ENCODE measurements around the gene GCN1. TPM values are rescaled to one million over a fixed set of nuclear protein-coding genes. Genes with fewer than 3 reads are reported as not detected.
A peak's percentile ranks its signal among the peaks of the same experiment; 100 is the strongest.

The GCN1 gene
- polyA plus RNA-seq, 2 of the 4 experiments (the other 2 are of a cell fraction): 43.2 to 64.1 TPM

DNA sequence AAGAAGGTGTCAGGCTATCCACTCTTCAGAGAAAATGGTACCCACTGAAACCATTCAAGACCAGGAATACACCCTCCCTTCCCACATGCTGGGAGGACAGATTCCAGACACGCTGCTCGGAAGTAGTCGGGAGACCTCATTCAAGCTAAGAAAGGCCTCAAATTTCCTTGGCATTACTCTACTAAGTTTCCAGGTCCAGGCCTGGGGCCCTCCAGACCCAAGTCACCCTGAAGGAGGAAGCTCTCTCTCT is 33.5 kb upstream of the GCN1 start:
- H3K4me1 ChIP-seq: peaks cover 85% of the 10 kb centered on the region
- TF ChIP-seq, protein P1, sequence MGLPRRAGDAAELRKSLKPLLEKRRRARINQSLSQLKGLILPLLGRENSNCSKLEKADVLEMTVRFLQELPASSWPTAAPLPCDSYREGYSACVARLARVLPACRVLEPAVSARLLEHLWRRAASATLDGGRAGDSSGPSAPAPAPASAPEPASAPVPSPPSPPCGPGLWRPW (IDR thresholded peaks at IDR 0.05): no peak
- ChIA-PET POLR2A (interaction anchor here (0.8 to 9.0 kb wide), 7 partner anchors 11 to 89 kb away, joined by 3 to 220 read pairs (median 13); partner anchors contain the start of genes PXN, RNU4-1, RNU4-2 and RPLP0), CTCF (interaction anchor here (0.6 to 18.0 kb wide), 22 partner anchors 9 to 240 kb away, joined by 3 to 1367 read pairs (median 4); partner anchors contain the start of genes PXN, RNU4-1, RNU4-2 and RPLP0)
- ATAC-seq: no peak
- H3K9me3 ChIP-seq: no peaks in the 10 kb centered on the region
- 33% methylated on average over 3 of the region's 3 CpGs for WGBS (ENCODE audit: missing lambda C conversion rate)
- no peak for FAIRE-seq
- DNase-seq (ENCODE audit: low read depth in 1 of 2, low spot score in 1 of 2): no peak
- no peak overlapping the region for H3K4me3 ChIP-seq
- H3K4me2 ChIP-seq: peak overlapping the region; percentile 90
- H3K27ac ChIP-seq: peak overlapping the region; percentile 93 to 100

DNA sequence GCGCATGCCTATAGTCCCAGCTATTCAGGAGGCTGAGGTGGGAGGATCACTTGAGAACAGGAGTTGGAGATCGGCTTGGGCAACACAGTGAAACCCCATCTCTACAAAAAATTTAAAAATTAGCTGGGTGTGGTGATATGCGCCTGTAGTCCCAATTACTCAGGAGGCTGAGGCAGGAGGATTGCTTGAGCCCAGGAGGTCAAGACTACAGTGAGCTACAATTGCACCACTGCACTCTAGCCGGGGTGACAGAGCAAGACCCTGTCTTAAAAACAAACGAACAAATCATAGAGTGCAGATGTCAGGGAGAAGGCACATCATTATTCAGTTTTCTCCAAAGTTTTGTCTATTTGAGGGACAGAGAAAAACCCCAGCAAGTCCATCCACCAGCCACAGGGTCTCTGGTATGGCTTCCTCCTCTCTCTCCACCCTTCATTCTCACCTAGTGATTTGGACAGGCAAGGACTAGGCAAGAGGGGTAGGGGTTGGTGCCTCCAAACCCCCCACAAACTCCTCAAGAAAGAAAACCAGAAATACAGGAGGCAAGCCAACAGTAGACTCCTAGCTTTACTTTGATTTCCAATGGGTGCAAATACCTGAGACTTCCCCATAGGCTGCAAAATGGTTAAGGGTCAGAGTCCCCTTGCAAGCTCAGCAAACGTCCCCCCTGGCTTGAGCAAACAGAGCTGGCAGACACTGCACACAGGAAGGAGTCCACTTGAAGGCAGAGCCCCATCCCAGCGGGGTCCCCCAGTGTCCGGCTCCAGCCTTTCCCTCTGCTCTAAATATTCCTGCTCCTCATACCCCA is 32.9 kb upstream of the GCN1 start:
- no peak for ATAC-seq

DNA sequence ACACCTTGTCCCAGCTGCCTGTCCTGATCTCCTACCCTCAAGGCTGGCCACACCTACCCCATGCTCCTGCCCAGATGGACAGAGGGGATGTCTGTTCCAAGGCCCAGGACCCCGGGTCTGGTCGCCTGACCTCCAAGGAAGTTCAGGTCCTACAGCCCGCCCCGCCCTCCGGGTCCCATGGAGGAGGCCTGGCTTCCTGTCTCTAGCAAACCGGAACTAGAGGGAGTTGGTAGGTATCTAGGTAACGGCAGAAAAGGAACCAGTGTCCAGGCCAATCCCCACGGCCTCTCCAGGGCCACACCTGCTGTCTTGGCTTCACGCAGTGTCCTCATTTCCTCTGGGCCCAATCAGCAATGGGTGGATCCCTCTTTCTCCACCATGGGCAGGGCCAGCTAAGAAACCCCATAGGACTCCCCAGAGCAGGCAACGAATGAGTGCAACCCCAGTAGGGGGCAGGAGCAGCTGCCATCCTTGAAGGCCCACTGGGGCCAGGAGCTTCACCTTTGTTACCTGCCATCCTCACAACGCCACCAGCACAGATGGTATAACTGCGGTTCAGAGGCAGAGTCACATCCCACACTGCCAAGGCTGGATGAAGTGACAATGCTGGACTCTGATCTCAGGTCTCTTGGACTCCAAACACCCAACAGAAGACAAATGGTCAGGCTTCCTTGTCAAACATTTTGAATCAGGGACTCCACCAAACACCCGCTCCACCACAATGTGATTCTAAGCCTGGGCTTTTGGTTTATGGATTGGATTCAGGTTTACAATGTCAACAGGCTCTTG is 31.5 kb upstream of the GCN1 start:
- DNase-seq (ENCODE audit: low read depth in 1 of 2, low spot score in 1 of 2) (no peak), ATAC-seq (no peak), FAIRE-seq (no peak)
- TF ChIP-seq CEBPB (IDR thresholded peaks at IDR 0.05): no peak
- TF ChIP-seq RCOR1 (IDR thresholded peaks at IDR 0.05; ENCODE audit: low read depth, low read length): no peak
- no peaks in the 10 kb centered on the region for H3K9me3 ChIP-seq
- WGBS (ENCODE audit: missing lambda C conversion rate): 89% methylated on average over 13 of the region's 13 CpGs
- ChIA-PET POLR2A (interaction anchor here (0.6 to 9.0 kb wide), 4 partner anchors 17 to 65 kb away, joined by 5 to 220 read pairs (median 97); partner anchors contain the start of genes PXN, RNU4-1, RNU4-2 and RPLP0), CTCF (interaction anchor here (1.3 to 18.0 kb wide), 6 partner anchors 7 to 76 kb away, joined by 3 to 1367 read pairs (median 160); partner anchors contain the start of genes PXN, RNU4-1, RNU4-2 and RPLP0)
- no peak overlapping the region for H3K4me2 ChIP-seq
- H3K27ac ChIP-seq: peak overlapping the region in 1 of 2 experiments; percentile 67; a peak in 3 of 6 replicates
- H3K4me1 ChIP-seq: peaks cover 66% of the 10 kb centered on the region
- H3K4me3 ChIP-seq: no peak overlapping the region

More for the DNA sequence above, 32.9 kb upstream of the GCN1 start:
- Histone ChIP-seq H3K4me1 (peaks cover 80% of the 10 kb centered on the region), H3K27ac (peak overlapping the region; percentile 93 to 100), H3K4me3 (no peak overlapping the region), H3K9me3 (no peaks in the 10 kb centered on the region), H3K4me2 (peak overlapping the region; percentile 90)
- ChIA-PET POLR2A (interaction anchor here (0.8 to 9.0 kb wide), 7 partner anchors 11 to 89 kb away, joined by 3 to 220 read pairs (median 13); partner anchors contain the start of genes PXN, RNU4-1, RNU4-2 and RPLP0), CTCF (interaction anchor here (0.6 to 18.0 kb wide), 23 partner anchors 8 to 241 kb away, joined by 3 to 1367 read pairs (median 4); partner anchors contain the start of genes PXN, RNU4-1, RNU4-2 and RPLP0)
- no peak for DNase-seq (ENCODE audit: low read depth in 1 of 2, low spot score in 1 of 2)
- TF ChIP-seq HEYL (CRISPR knock-in tag; IDR thresholded peaks at IDR 0.05): no peak
- TF ChIP-seq, protein P2, sequence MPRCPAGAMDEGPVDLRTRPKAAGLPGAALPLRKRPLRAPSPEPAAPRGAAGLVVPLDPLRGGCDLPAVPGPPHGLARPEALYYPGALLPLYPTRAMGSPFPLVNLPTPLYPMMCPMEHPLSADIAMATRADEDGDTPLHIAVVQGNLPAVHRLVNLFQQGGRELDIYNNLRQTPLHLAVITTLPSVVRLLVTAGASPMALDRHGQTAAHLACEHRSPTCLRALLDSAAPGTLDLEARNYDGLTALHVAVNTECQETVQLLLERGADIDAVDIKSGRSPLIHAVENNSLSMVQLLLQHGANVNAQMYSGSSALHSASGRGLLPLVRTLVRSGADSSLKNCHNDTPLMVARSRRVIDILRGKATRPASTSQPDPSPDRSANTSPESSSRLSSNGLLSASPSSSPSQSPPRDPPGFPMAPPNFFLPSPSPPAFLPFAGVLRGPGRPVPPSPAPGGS (IDR thresholded peaks at IDR 0.05): no peak
- no peak for TF ChIP-seq PHF8 (IDR thresholded peaks at IDR 0.05; ENCODE audit: borderline replicate concordance, low read depth)
- no peak for TF ChIP-seq CHD2 (IDR thresholded peaks at IDR 0.05; ENCODE audit: low read length, partially characterized antibody)
- no peak for TF ChIP-seq ZSCAN20 (CRISPR knock-in tag; IDR thresholded peaks at IDR 0.05)
- WGBS (ENCODE audit: missing lambda C conversion rate): 66% methylated on average over 8 of the region's 8 CpGs
- FAIRE-seq: no peak

DNA sequence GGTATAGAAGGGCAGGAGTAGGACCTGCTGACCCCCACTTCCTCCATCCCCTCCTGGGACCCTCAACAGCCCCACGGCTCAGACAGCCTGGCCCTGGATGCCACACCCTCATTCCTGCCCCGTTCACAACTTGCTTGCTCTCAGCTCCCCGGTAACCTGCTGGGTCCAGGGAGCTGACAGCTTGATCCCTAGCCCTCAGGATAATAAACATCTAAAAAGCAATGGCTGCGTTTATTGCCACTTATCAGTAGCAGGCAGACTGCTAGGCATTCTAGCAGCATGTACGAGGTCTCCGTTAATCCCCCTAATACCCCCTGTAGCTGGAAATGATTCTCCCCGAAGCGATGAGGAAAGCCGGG is 30.7 kb upstream of the GCN1 start:
- FAIRE-seq: no peak
- Histone ChIP-seq H3K4me3 (no peak overlapping the region), H3K27ac (peak overlapping the region in 1 of 2 experiments; percentile 67; a peak in 3 of 6 replicates), H3K4me1 (peaks cover 59% of the 10 kb centered on the region), H3K4me2 (no peak overlapping the region), H3K9me3 (no peaks in the 10 kb centered on the region)
- POLR2A ChIA-PET: interaction anchor here (0.6 to 9.0 kb wide), 3 partner anchors 16 to 66 kb away, joined by 5 to 220 read pairs (median 132); partner anchors contain the start of genes RNU4-1, RNU4-2 and RPLP0
- no peak for DNase-seq (ENCODE audit: low read depth in 1 of 2, low spot score in 1 of 2)
- CTCF ChIA-PET: interaction anchor here (9.1 to 18.0 kb wide), 3 partner anchors 21 to 62 kb away, joined by 221 to 1367 read pairs (median 308); partner anchors contain the start of genes PXN, RNU4-1, RNU4-2 and RPLP0
- WGBS (ENCODE audit: missing lambda C conversion rate): 80% methylated on average over 9 of the region's 9 CpGs
- ATAC-seq: no peak
- TF ChIP-seq GATA3 (IDR thresholded peaks at IDR 0.05; ENCODE audit: borderline replicate concordance) (no peak), FOSB (CRISPR knock-in tag; IDR thresholded peaks at IDR 0.05) (no peak), NFE2L2 (conservative IDR thresholded peaks at IDR 0.05; ENCODE audit: low read length) (no peak), TP53 (CRISPR knock-in tag; IDR thresholded peaks at IDR 0.05) (no peak), HOXA7 (CRISPR knock-in tag; IDR thresholded peaks at IDR 0.05) (no peak), KDM5A (IDR thresholded peaks at IDR 0.05) (no peak), ZC3H11A (IDR thresholded peaks at IDR 0.05) (no peak), PHF8 (IDR thresholded peaks at IDR 0.05; ENCODE audit: borderline replicate concordance, low read depth) (no peak), NPAS2 (CRISPR knock-in tag; IDR thresholded peaks at IDR 0.05; ENCODE audit: borderline replicate concordance) (no peak), EHMT2 (IDR thresholded peaks at IDR 0.05; ENCODE audit: low read depth) (no peak)
- TF ChIP-seq, protein P3, sequence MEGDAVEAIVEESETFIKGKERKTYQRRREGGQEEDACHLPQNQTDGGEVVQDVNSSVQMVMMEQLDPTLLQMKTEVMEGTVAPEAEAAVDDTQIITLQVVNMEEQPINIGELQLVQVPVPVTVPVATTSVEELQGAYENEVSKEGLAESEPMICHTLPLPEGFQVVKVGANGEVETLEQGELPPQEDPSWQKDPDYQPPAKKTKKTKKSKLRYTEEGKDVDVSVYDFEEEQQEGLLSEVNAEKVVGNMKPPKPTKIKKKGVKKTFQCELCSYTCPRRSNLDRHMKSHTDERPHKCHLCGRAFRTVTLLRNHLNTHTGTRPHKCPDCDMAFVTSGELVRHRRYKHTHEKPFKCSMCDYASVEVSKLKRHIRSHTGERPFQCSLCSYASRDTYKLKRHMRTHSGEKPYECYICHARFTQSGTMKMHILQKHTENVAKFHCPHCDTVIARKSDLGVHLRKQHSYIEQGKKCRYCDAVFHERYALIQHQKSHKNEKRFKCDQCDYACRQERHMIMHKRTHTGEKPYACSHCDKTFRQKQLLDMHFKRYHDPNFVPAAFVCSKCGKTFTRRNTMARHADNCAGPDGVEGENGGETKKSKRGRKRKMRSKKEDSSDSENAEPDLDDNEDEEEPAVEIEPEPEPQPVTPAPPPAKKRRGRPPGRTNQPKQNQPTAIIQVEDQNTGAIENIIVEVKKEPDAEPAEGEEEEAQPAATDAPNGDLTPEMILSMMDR (IDR thresholded peaks at IDR 0.05): no peak
- TF ChIP-seq, protein P4, sequence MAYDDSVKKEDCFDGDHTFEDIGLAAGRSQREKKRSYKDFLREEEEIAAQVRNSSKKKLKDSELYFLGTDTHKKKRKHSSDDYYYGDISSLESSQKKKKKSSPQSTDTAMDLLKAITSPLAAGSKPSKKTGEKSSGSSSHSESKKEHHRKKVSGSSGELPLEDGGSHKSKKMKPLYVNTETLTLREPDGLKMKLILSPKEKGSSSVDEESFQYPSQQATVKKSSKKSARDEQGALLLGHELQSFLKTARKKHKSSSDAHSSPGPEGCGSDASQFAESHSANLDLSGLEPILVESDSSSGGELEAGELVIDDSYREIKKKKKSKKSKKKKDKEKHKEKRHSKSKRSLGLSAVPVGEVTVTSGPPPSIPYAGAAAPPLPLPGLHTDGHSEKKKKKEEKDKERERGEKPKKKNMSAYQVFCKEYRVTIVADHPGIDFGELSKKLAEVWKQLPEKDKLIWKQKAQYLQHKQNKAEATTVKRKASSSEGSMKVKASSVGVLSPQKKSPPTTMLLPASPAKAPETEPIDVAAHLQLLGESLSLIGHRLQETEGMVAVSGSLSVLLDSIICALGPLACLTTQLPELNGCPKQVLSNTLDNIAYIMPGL (CRISPR knock-in tag; IDR thresholded peaks at IDR 0.05; ENCODE audit: borderline replicate concordance): no peak
- TF ChIP-seq, protein P5, sequence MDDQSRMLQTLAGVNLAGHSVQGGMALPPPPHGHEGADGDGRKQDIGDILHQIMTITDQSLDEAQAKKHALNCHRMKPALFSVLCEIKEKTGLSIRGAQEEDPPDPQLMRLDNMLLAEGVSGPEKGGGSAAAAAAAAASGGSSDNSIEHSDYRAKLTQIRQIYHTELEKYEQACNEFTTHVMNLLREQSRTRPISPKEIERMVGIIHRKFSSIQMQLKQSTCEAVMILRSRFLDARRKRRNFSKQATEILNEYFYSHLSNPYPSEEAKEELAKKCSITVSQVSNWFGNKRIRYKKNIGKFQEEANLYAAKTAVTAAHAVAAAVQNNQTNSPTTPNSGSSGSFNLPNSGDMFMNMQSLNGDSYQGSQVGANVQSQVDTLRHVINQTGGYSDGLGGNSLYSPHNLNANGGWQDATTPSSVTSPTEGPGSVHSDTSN (IDR thresholded peaks at IDR 0.05): no peak
